Measurements from ENCODE around the gene PRKCA. TPM values are rescaled to one million over a fixed set of nuclear protein-coding genes. Genes with fewer than 3 reads are reported as not detected.
"Not testable (repeated sequence)": the region's sequence is repeated elsewhere in the genome, so short reads cannot be mapped to it uniquely, and the experiment has no call there.

Gene PRKCA
- total RNA-seq, 1 donor from 2014 or later = 4.5 TPM

DNA sequence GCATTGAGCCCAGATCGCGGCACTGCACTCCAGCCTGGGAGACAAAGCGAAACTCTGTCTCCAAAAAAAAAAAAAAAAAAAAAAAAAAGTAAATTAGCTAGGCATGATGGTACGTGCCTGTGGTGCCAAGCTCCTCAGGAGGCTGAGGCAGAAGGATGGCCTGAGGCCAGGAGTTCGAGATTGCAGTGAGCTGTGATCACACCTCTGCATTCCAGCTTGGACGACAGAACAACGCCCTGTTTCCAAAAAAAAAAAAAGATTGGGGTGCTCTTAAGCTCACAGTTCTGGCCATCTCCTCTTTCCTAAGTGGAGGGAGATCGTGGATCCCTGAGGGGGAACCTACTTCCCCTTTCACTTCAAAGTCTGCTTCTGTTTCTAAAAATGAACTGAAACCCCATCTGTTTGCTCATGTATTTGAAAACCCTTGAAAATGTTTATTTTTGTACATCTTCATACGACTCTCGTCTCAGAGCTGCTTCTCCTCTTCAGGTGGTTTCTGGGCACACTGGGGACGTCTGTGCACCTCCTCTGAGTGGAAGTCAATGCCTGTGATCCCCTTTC, 138.8 kb downstream of the PRKCA start:
- ATAC-seq = peak; percentile 61

GRCh38 chr17:66443166-66443565, 140.8 kb downstream of the PRKCA start:
- ATAC-seq = no peak

- ATAC-seq = no peak
These were observed 141.2 kb downstream of the PRKCA start for GRCh38 chr17:66443606-66444005.

- no peak for ATAC-seq
These were observed 141.6 kb downstream of the PRKCA start for GRCh38 chr17:66444031-66444430.

- no peak for ATAC-seq
These were observed 142.8 kb downstream of the PRKCA start for GRCh38 chr17:66445229-66445628.

DNA sequence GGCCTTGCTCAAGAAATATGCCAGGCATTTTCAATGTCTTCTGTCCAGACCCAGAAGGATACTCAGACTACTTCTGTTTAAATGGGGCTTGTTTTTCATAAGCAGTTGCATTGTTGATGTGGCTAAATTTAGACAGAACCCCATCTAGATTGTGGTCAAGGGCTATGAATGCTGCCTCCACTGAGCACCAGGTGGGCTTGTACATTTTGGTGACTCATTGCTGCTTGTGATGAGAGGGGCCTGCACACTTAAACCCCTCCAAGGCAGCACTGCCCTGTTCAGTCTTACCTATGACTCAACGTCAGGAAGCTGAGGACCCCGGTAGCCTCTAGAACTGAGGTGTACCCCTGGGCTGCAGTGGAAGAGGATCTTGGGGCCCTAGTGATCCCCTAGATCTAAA, 144.0 kb downstream of the PRKCA start:
- ATAC-seq = no peak

GRCh38 chr17:66447159-66447558, 144.7 kb downstream of the PRKCA start:
- no peak for ATAC-seq

DNA sequence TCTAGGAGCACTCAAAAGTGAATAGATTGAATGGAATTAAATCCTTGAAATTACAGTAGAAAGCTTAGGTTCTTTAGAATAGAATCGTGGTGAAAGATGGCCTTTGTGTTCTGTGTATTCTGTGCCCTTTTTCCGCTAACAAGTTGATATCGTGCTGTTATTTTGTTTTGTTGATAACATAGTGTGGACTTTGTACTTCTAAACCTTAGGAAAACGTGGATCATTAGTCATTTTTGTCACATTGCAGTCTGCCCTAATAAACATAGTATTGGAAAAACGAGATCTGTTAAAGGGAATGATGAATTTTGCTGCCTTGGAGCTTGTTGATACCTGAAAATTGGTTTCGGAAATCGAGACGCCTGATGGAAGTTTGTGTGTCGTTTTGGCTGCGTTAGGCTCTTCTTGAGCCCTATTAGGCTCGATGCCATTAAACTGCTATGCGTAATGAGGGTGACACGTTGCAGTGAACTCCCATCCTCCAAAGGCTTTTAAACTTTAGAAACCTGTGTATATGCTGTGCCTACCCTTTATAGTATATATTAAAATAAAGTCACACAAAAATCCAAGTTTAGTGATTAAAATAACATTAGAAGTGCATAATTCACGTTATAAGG, 145.7 kb downstream of the PRKCA start:
- ATAC-seq = no peak

DNA sequence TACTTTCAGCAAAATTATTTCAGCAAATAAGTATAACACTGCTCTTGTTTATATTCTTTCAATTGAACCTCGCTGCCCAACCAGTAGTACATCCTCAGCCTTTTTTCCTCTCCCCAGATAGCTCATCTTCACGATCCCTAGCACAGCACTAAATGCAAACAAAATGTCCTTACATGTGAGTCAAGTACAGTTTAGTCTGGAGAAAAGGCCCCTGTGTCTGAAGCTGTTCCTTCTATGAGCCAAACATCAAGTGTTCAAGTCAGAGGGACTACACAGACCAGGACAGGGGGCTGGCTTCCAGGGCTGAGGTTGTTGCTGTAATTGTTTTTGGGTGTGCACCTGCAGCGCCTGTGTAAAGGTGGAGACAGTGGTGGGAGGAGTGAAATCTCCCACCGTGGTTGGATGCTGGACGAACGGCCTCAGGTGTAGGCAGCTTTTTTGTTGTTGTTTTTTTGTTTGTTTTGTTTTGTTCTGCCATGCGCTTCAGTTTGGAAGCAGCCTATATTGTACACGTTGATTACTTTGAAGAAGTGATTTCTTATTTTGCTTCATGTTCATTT, 147.1 kb downstream of the PRKCA start:
- ATAC-seq = no peak

GRCh38 chr17:66450008-66450851, 147.8 kb downstream of the PRKCA start:
- ATAC-seq = no peak

GRCh38 chr17:66450852-66451158, 148.4 kb downstream of the PRKCA start:
- ATAC-seq = no peak

DNA sequence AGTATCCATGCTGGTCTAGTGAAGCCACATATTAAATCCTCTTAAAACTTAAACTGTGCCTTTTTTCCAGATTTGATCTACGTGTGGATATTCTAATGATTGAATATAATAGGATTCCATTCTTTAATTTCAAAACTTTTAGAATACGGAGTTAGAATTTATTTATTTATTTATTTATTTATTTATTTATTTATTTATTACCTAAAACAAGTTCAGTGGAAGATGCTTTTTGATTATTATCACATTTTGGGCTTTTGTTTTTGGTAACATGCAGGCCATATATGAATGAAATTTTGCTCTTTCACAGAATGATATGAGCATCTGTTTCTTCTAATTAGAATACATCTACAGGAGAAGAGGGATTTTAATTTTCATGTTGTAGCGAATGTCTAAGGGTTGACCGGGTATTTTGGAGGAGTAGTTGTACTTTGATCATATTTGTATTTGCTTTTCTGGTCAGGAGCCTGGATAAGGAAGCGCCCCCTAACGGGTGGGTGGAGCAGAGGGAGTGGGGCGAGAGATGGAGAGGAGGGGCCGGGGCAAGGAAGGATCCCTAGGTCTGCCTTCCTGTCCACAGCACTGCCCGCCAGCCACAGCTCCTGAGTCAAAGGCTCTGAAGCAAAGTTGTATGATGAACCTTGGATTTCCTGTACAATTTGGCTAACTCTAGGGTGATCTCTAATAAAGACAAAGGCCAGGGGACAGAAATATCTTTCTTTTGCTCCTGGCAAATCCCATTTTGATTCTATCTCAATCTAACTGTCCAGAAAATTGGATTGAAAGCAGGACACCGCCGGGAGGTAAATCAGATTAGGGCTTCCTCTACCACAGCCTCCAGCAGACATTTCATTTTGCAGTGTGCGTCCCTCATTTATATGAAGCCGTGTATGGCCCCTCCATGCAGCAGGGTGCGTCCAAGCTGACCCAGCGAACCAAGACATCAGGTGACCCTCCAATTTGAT, 149.1 kb downstream of the PRKCA start:
- ATAC-seq = no peak

DNA sequence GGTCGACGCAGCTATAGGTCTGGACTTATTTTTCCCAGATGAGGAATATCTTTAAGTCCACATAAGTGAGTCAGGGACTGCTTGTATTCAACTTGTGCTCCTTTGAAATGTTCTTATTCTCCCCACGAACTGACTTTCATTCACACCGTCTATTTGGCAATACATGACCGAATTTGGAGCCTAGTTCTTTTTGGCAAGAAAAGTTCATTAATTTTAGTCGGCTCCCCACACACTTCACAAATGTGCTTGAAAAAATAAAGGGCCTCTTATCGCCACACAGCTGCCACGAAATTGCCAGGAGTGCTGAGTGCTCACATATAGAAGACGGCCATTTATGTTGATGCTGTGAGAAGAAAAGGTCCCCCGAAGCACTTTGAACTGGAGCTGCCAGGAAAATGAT, 152.6 kb downstream of the PRKCA start:
- ATAC-seq = no peak

GRCh38 chr17:66457499-66457898, 155.1 kb downstream of the PRKCA start:
- ATAC-seq = not testable (repeated sequence)

DNA sequence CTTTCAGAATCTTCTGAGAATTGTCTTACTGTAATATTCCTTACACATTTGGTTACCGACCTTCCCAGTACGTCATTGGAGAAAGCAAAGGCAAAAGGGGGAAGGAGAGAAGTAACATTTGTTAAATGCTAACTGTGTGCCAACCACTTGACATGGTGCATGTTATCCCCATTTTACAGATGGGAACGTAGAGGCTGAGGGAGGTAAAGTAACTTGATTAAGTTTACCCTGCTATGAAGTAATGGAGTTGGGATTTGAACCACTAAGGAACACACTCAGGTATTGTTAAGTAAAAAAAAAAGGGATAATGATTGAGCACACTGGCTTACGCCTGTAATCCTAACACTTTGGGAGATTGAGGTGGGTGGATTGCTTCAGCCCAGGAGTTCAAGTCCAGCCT, 156.4 kb downstream of the PRKCA start:
- ATAC-seq = no peak

DNA sequence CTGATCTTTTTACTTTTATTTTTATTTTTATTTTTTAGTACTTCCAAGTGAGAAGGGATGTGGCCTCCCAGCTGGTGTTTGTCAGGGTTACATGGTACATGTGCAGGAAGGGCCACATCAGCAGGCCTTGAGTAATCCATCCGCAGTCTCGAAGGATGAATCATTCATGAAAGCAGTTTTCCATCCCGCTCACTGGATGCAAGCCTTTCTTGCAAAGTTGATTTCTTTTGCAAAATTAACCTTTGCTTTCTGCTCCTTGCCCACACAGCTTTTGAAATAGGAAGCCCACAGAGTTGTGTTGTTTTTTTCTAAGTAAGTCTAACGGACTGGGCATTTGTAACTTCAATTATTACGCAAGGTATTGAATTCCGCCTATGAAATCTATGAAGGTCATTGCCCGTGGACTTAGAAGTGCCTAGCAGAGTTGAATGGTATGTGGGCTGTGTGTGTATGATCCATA, 157.4 kb downstream of the PRKCA start:
- peak; percentile 81 for ATAC-seq

- ATAC-seq = no peak
These were observed 158.1 kb downstream of the PRKCA start for GRCh38 chr17:66460558-66460957.

- ATAC-seq = no peak
These were observed 159.1 kb downstream of the PRKCA start for GRCh38 chr17:66461343-66461995.

- no peak for ATAC-seq
These were observed 159.6 kb downstream of the PRKCA start for GRCh38 chr17:66462010-66462409.

DNA sequence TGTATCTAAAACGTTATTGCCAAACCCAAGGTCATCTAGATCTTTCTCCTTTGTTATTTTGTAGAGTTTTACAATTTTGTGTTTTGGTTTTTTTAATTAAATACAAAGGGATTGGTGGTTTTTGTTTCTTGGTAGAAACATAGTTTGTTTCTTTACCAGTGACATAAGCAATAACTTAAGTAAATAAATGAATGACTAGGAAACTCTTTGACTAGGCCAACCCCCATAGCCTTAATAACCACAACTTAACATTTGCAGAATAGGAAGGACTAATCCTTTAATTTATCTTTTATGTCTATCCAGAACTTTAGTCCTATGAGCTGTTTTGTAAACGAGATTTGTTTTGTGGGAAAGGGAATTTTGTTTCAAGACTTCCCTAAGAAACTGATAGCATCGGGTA, 162.5 kb downstream of the PRKCA start:
- ATAC-seq = no peak

DNA sequence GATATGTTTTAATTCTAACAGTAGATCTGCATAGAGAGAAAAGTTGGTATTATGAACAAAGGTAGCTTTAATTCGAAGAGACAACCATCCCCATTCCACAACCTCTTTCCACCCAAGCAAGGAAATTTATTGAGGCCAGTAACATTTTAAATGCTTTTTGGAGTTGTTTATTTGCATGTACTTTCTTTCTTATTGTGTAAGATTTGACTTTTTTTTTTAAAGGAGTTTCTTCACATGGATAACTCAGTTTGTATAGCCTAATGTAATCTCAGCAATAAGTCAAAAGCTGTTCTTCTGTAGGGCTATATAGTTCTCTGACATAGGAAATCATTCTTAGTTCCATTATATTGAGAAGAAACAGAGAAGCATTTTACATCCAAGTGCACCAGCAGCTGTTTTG, 163.3 kb downstream of the PRKCA start:
- no peak for ATAC-seq
